Measurements from ENCODE around the gene RFC1.
"Not testable (repeated sequence)": the region's sequence is repeated elsewhere in the genome, so short reads cannot be mapped to it uniquely, and the experiment has no call there.

The RFC1 gene

DNA sequence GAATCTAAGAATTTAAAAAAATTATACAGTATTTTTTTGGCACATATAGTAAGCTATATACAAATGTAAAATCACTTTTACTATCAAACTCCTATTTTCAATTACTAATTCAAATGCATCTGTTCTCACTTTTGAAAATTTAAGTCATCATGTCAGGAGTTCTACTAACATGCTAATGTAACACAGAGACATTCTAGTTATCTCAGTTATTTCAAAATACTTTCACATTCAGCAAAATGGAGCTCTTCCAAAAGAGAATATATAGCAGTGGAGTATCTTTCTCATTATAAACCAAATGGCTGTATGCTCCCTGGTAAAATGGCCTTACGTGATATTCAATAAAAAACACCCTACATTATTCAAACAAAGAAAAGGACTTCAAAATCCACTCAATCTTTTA, 42.3 kb downstream of the RFC1 start:
- in situ Hi-C loops (cut with HindIII; ENCODE audit: low pct_ligation_motif_present, low pct_unique_long_range_greater_than_20kb, low sequenced_read_pairs): no loop called here
- no peak for DNase-seq

DNA sequence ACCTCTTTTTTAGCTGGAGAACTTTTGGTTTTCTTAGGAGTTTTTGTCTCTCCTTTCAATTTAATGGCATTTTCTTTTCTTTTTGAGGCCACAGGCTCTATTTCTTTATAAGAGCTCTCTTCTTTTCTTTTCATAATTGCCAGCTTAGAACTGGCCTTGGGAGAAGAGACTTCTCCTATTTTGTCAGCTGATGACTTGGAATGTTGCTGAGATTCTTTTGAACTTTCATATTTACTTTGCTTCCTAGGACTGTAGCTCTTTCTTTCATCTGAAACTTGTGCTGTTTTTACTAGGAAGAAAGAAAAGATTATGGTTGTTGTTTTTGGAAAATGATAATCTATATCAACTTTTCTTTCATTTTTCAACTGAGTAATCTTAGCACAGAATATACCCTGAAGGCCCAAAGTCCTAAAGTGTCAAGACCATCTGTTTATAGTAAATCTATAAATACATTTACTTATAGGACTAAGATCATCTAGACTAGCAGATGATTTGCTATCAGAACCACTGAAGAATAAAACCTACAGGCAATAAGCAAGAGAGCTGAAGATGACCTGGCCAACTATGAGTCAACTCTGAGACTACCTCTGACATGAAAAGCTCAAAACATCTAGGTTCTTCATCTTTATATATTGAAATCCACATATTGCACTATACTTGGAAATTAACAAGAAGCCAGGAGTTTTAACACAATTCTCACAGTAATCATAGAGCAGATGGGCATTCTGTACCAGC, 45.6 kb downstream of the RFC1 start:
- DNase-seq: no peak
- in situ Hi-C loops (cut with HindIII; ENCODE audit: low pct_ligation_motif_present, low pct_unique_long_range_greater_than_20kb, low sequenced_read_pairs): no loop called here

- in situ Hi-C loops (cut with HindIII; ENCODE audit: low pct_ligation_motif_present, low pct_unique_long_range_greater_than_20kb, low sequenced_read_pairs): no loop called here
- DNase-seq: peak; percentile 63
Measured at GRCh38 chr4:39319676-39320075, 46.5 kb downstream of the RFC1 start.

DNA sequence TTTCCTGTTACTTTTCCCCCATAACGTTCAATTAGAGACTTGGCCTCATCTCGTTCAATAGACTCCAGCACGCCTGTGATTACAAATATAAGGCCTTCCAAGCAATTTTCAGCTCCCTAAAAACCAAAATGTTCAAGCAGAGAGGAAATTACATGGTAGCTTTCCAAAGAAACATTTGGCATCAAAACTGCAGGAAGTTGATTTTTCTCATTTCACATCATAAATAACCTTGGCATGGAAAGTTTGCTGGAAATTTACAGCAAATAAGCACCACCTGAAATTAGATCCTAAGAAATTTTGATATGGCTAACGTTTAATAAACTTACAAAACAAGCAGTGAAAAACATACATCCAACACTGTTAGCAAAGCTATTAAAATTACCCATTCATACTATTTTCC, 53.3 kb downstream of the RFC1 start:
- DNase-seq: no peak
- in situ Hi-C loops (cut with HindIII; ENCODE audit: low pct_ligation_motif_present, low pct_unique_long_range_greater_than_20kb, low sequenced_read_pairs): no loop called here

- DNase-seq: no peak
- in situ Hi-C loops (cut with HindIII; ENCODE audit: low pct_ligation_motif_present, low pct_unique_long_range_greater_than_20kb, low sequenced_read_pairs): no loop called here
Measured at GRCh38 chr4:39308611-39309010, 57.6 kb downstream of the RFC1 start.

GRCh38 chr4:39305912-39306677, 60.1 kb downstream of the RFC1 start:
- no peak for DNase-seq
- in situ Hi-C loops (cut with HindIII; ENCODE audit: low pct_ligation_motif_present, low pct_unique_long_range_greater_than_20kb, low sequenced_read_pairs): no loop called here

DNA sequence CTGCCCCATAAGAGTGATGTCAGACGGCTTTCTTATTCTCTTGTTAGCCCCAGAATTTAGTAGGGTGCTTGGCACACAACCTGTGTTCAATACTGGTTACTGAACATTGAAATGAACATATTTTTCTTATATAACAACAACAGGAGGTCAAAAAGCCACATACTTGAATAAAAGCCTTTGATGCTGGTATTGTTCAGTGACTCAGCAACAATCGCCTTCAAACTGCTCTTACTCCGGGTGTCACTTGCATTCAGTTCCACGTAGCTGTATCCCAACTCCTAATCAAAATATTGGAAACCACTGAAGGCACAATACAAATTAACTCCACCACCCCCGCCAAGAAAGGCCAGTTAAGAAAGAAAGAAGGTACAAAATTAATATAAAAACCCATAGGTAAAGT, 61.5 kb downstream of the RFC1 start:
- no peak for DNase-seq
- in situ Hi-C loops (cut with HindIII; ENCODE audit: low pct_ligation_motif_present, low pct_unique_long_range_greater_than_20kb, low sequenced_read_pairs): no loop called here

DNA sequence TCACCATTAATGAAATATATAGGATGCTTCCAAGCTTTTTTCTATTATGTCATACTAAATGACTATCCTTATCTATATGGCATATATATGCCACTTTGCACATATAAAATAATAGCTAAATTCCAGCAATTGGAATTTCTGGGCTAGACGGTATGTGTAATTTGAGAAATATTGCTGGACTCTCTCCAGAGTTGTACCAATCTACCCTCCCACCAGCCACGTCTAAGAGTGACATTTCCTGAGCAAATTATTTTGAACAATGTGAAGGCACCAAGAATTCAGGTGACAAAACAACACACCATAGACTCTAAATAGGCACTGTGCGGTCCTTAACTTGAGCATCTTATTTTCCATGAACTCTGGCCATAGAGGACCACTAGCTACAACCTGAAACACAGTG, 62.3 kb downstream of the RFC1 start:
- in situ Hi-C loops (cut with HindIII; ENCODE audit: low pct_ligation_motif_present, low pct_unique_long_range_greater_than_20kb, low sequenced_read_pairs): no loop called here
- DNase-seq: no peak

- no peak for DNase-seq
- in situ Hi-C loops (cut with HindIII; ENCODE audit: low pct_ligation_motif_present, low pct_unique_long_range_greater_than_20kb, low sequenced_read_pairs): no loop called here
Measured at GRCh38 chr4:39302901-39303300, 63.3 kb downstream of the RFC1 start.

GRCh38 chr4:39295784-39296183, 70.4 kb downstream of the RFC1 start:
- in situ Hi-C loops (cut with HindIII; ENCODE audit: low pct_ligation_motif_present, low pct_unique_long_range_greater_than_20kb, low sequenced_read_pairs): no loop called here
- DNase-seq: no peak

DNA sequence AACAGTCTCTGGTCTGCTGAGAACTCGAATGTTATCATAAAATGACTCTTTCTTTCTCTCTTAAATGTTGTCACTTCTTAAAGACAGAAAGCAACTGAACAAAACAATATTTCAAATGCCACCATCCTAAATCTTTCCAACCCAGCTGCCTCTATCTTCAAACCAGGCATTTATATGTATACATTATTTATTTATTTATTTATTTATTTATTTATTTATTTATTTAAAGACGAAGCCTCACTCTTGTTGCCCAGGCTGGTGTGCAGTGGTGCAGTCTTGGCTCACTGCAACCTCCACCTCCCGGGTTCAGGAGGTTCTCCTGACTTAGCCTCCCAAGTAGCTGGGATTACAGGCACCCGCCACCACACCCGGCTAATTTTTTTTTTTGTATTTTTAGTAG, 73.7 kb downstream of the RFC1 start:
- in situ Hi-C loops (cut with HindIII; ENCODE audit: low pct_ligation_motif_present, low pct_unique_long_range_greater_than_20kb, low sequenced_read_pairs); DNase-seq: not testable (repeated sequence)

DNA sequence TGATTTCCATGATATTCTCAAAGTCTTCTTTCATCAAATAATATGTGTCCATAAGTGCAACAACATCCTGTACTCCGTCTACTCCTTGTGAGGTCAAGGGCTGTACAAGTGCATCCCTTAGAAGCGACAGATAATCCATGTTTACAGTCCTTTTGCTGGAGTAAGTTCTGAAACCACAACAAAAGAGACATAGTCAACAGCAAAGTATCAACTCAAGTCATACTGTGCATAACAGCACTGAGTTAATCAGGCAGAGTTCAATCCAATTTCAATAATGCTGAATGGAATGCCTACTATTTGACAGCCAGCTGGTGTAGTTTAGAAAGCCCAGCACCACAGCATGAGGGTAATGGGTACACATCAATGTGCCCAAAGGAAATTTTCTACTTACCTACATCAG, 74.5 kb downstream of the RFC1 start:
- in situ Hi-C loops (cut with HindIII; ENCODE audit: low pct_ligation_motif_present, low pct_unique_long_range_greater_than_20kb, low sequenced_read_pairs): no loop called here
- DNase-seq: no peak

- DNase-seq: no peak
- in situ Hi-C loops (cut with HindIII; ENCODE audit: low pct_ligation_motif_present, low pct_unique_long_range_greater_than_20kb, low sequenced_read_pairs): no loop called here
Measured at GRCh38 chr4:39287223-39287622, 78.9 kb downstream of the RFC1 start.

GRCh38 chr4:39286263-39286662, 79.9 kb downstream of the RFC1 start:
- in situ Hi-C loops (cut with HindIII; ENCODE audit: low pct_ligation_motif_present, low pct_unique_long_range_greater_than_20kb, low sequenced_read_pairs): no loop called here

GRCh38 chr4:39285853-39286252, 80.3 kb downstream of the RFC1 start:
- DNase-seq: no peak

More at GRCh38 chr4:39286263-39286662, 79.9 kb downstream of the RFC1 start:
- DNase-seq: no peak

DNA sequence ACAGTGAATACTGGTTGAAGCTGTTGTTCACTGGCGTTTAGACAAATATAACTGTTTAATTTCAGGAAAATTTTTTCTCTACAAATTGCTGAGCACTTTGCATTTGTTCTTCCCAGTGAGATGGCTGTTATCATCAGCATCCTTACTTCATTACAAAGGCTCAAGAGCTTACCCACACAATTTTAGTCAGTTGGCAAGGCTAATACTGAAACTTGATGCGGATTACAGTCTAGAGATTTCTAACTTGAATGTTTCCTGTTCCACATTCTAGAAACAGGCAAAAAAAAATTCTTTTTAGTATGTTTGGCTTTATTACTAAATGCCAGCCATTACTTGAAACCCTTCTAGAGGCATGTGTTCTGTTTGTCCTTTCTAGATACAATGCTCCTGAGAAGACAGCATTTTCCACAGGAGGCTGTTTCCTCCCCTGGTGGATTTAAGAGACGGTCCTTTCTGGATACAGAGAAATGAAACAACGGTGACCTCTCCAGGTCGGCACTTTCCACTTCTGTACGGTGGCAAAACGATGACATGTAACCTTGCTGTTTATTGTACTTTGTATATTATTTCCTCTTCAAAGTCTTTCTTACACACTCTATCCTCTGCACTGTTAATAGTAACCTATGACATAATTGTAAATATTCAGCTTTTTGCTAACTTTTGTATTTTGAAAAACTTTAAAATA, 80.9 kb downstream of the RFC1 start:
- in situ Hi-C loops (cut with HindIII; ENCODE audit: low pct_ligation_motif_present, low pct_unique_long_range_greater_than_20kb, low sequenced_read_pairs): no loop called here
- no peak for DNase-seq

More at GRCh38 chr4:39285853-39286252, 80.3 kb downstream of the RFC1 start:
- in situ Hi-C loops (cut with HindIII; ENCODE audit: low pct_ligation_motif_present, low pct_unique_long_range_greater_than_20kb, low sequenced_read_pairs): no loop called here

GRCh38 chr4:39280770-39281169, 85.4 kb downstream of the RFC1 start:
- no peak for DNase-seq
- in situ Hi-C loops (cut with HindIII; ENCODE audit: low pct_ligation_motif_present, low pct_unique_long_range_greater_than_20kb, low sequenced_read_pairs): no loop called here

- DNase-seq: no peak
Measured at GRCh38 chr4:39279416-39279815, 86.7 kb downstream of the RFC1 start.

DNA sequence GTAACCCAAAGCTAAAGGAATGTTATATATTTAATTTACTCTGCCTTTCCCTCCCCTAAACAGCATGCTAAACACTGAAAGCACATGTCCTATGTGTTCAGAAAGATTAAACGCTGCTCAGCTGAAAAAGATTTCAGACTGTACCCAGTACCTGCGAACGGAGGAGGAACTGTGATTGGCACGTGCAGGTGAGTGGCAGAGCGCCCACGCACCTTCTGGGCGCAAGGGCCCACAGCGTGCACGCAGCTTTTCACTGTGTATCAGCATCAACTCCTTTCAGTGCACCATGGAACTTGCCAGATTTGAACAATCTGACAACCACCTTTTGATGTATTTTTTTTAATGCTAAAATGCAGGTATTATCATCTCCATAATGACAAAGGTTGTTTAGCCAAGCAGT, 87.7 kb downstream of the RFC1 start:
- in situ Hi-C loops (cut with HindIII; ENCODE audit: low pct_ligation_motif_present, low pct_unique_long_range_greater_than_20kb, low sequenced_read_pairs): no loop called here
- DNase-seq: no peak

More at GRCh38 chr4:39279416-39279815, 86.7 kb downstream of the RFC1 start:
- in situ Hi-C loops (cut with HindIII; ENCODE audit: low pct_ligation_motif_present, low pct_unique_long_range_greater_than_20kb, low sequenced_read_pairs): no loop called here
